GM12878 (cell line): ENCODE measurements around the gene LBHD1. TPM values are rescaled to one million over a fixed set of nuclear protein-coding genes. Genes with fewer than 3 reads are reported as not detected.

Source experiments
- ATAC-seq: fragments of 200-7000 bp; cut with Tn5 transposase; 3 replicates; pipeline ENCODE4 v1.9.1; 2020; ENCODE audit warnings: mild to moderate bottlenecking, moderate library complexity
- BruUV-seq: library from RNA; stranded (reverse); fragments of 400-500 nt; replicated peaks from 2 replicates; lab custom pipeline; 2021; lab: Mats Ljungman, UMichigan
- CTCF ChIA-PET: fragments of 300-600 bp; sonication (Branson Sonifier 250); formaldehyde crosslinking; extraction: SDS; loops from one replicate; lab custom pipeline; 2021; ENCODE audit warnings: inconsistent platforms; lab: Yijun Ruan, JAX
- POLR2A ChIA-PET: fragments of 350-600 bp; formaldehyde crosslinking; extraction: SDS; loops from one replicate; lab custom pipeline; 2021; ENCODE audit warnings: inconsistent platforms; lab: Charles Lee
- RAD21 ChIA-PET: fragments of 300-600 bp; sonication (Branson Sonifier 250); formaldehyde crosslinking; loops from one replicate; lab custom pipeline; 2023; ENCODE audit warnings: antibody characterized with exemption; ENCODE audit not compliant: unreplicated experiment; lab: Charles Lee
- SMC1A ChIA-PET: fragments of 300-600 bp; sonication (Branson Sonifier 250); formaldehyde crosslinking; loops from one replicate; lab custom pipeline; 2023; ENCODE audit not compliant: unreplicated experiment, uncharacterized antibody; lab: Charles Lee
- DNase-seq: peaks from one replicate; pipeline ENCODE4 v3.0.0-alpha.2; 2011; ENCODE audit warnings: low read depth, low spot score
- FAIRE-seq: peaks from 3 replicates; lab custom pipeline; 2011; peaks lifted over from hg19 to GRCh38; lab: Jason Lieb, UNC
- H2AFZ ChIP-seq: 2 replicates; pipeline ENCODE4 v1.6.0; 2011; ENCODE audit warnings: low read depth, low read length, control low read depth; ENCODE audit not compliant: control insufficient read depth
- H3K27ac ChIP-seq: 2 replicates; pipeline ENCODE4 v1.5.1; 2011; ENCODE audit warnings: control low read depth; ENCODE audit not compliant: control insufficient read depth, insufficient read depth
- H3K27me3 ChIP-seq, 2 experiments: replicated peaks in 1 of 2; 2 replicates each; pipeline versions ENCODE4 v1.6.0 to v1.6.1; 2011; ENCODE audit warnings: low read length in 1 of 2; ENCODE audit not compliant: control insufficient read depth in 2 of 2, insufficient read depth in 2 of 2
- H3K36me3 ChIP-seq, 2 experiments: 2 replicates each; pipeline ENCODE4 v1.5.1; 2011; ENCODE audit warnings: low read length in 1 of 2; ENCODE audit not compliant: control insufficient read depth in 2 of 2, insufficient read depth in 2 of 2
- H3K4me1 ChIP-seq: 2 replicates; pipeline ENCODE4 v1.6.1; 2011; ENCODE audit warnings: mild to moderate bottlenecking, low read length, moderate library complexity, mixed read lengths; ENCODE audit not compliant: control insufficient read depth, insufficient read depth
- H3K4me2 ChIP-seq: 2 replicates; pipeline ENCODE4 v1.6.0; 2011; ENCODE audit warnings: control low read depth; ENCODE audit not compliant: control insufficient read depth, insufficient read depth
- H3K4me3 ChIP-seq: fragments of 200-600 bp; sonication (generic); 2 replicates; pipeline ENCODE4 v1.5.1; 2016
- H3K79me2 ChIP-seq: 2 replicates; pipeline ENCODE4 v1.6.0; 2011; ENCODE audit warnings: low read length; ENCODE audit not compliant: control insufficient read depth, insufficient read depth
- H3K9ac ChIP-seq: 2 replicates; pipeline ENCODE4 v1.8.0; 2011; ENCODE audit warnings: low read length, control low read depth, mixed read lengths; ENCODE audit not compliant: control insufficient read depth, insufficient read depth
- H3K9me3 ChIP-seq: replicated peaks from 3 replicates; pipeline ENCODE4 v1.5.1; 2011; ENCODE audit warnings: mild to moderate bottlenecking, low read length; ENCODE audit not compliant: control insufficient read depth, insufficient read depth
- H4K20me1 ChIP-seq: 2 replicates; pipeline ENCODE4 v1.6.0; 2011; ENCODE audit not compliant: control insufficient read depth, insufficient read depth
- CHD1 ChIP-seq: IDR thresholded peaks from 2 replicates; pipeline ENCODE4 v1.6.1; 2012; ENCODE audit warnings: low read depth, low read length, improper control_type of control experiment
- FOXM1 ChIP-seq: IDR thresholded peaks from 2 replicates; pipeline ENCODE4 v1.6.1; 2012; ENCODE audit warnings: low read depth, mild to moderate bottlenecking, inconsistent platforms, low read length, moderate library complexity
- HSF1 ChIP-seq: fragments of 150-350 bp; IDR thresholded peaks from 2 replicates; pipeline ENCODE4 v1.6.1; 2014; ENCODE audit warnings: mild to moderate bottlenecking, low read depth, low read length
- MYC ChIP-seq: IDR thresholded peaks from 2 replicates; pipeline ENCODE4 v1.6.1; 2011; ENCODE audit warnings: mild to moderate bottlenecking, low read length, moderate library complexity, inconsistent platforms; ENCODE audit not compliant: insufficient read depth, insufficient replicate concordance, insufficient read length, severe bottlenecking
- NR2C2 ChIP-seq: IDR thresholded peaks from 2 replicates; pipeline ENCODE4 v1.6.1; 2011; ENCODE audit warnings: borderline replicate concordance, low read depth; ENCODE audit not compliant: control insufficient read depth, insufficient read length
- RFX5 ChIP-seq: IDR thresholded peaks from 2 replicates; pipeline ENCODE4 v1.6.1; 2011; ENCODE audit warnings: low read depth, low read length, improper control_type of control experiment
- SMAD5 ChIP-seq: IDR thresholded peaks from 2 replicates; pipeline ENCODE4 v1.6.1; 2016; ENCODE audit warnings: antibody characterized with exemption, low read depth
- SMARCA5 ChIP-seq: fragments of 450-650 bp; IDR thresholded peaks from 2 replicates; pipeline ENCODE4 v1.6.1; 2017; ENCODE audit warnings: mild to moderate bottlenecking
- WRNIP1 ChIP-seq: IDR thresholded peaks from 2 replicates; pipeline ENCODE4 v1.6.1; 2011; ENCODE audit warnings: low read depth, low read length, improper control_type of control experiment, borderline replicate concordance
- WGBS: methylation state at CpG from one replicate; pipeline ENCODE4 v1.1.6; 2016; ENCODE audit warnings: low lambda C conversion rate; ENCODE audit not compliant: insufficient replicate concordance, insufficient coverage; ENCODE audit errors: missing lambda C conversion rate; 5-methylcytosine and 5-hydroxymethylcytosine counted together
- in situ Hi-C: fragments of 300-500 bp; cut with MboI; formaldehyde crosslinking; loops from 9 replicates; pipeline ENCODE4 v1.14.3; 2018; ENCODE audit warnings: mixed read lengths
- intact Hi-C: fragments of 100-400 bp; cut with micrococcal nuclease; formaldehyde crosslinking; loops from one replicate; pipeline ENCODE4 v1.14.2; 2022; ENCODE audit not compliant: unreplicated experiment
- polyA plus RNA-seq, 11 experiments: library from polyadenylated mRNA; depleted of rRNA in 4 of 11; unstranded in 6 of 11; stranded (reverse) in 5 of 11; fragments of >200 nt; fragmentation: Nextera tagmentation in 4 of 11; fragmentation: Illumina TruSeq in 1 of 11; extraction: Ambion mirVana in 4 of 11; extraction: Trizol in 1 of 11; gene quantifications; 1 replicate in 1 of 11; 2 replicates in 10 of 11; pipeline versions ENCODE4 v1.2.1 to v1.2.3, GENCODE V29; 2011 to 2016; ENCODE audit warnings: inconsistent platforms in 2 of 11, missing spikeins in 2 of 11, low read depth in 1 of 11
- total RNA-seq, 4 experiments: library from RNA; depleted of rRNA in 3 of 4; stranded (reverse); fragments of >200 nt in 3 of 4; fragmentation: Illumina TruSeq in 1 of 4; extraction: Trizol in 1 of 4; gene quantifications; 2 replicates each; pipeline versions ENCODE4 v1.2.1 to v1.2.3, GENCODE V29; 2013 to 2021

LBHD1 gene
- total and polyA plus RNA-seq, 10 of the 15 experiments (the other 5 are each of a cell fraction or from before 2014, with no cell fraction given) = 0.79 to 12.0 (median 7.6) TPM

DNA sequence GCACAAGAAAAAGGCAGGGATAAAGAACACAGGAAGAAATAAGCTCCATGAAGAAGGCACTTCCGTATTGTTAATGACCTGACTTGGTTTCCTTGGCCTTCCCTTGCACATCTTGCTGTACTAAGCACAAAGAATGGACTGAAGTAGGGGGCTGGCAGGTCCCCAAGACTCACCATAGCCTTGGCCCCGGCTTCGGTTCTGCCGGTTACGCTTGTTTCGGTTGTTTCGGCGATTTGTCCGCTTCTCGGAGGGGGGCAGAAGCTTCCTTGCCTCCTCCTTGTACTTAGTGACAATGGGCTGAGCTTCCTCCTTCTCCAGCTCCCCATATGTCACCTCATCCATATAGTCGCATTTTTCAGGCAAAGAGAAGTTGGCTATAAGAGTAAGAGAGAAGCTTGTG, 44.7 kb upstream of the LBHD1 start:
- no peak overlapping the region for H3K4me3 ChIP-seq
- H3K27me3 ChIP-seq = no peaks in the 10 kb centered on the region
- over 99% methylated on average over 11 of the region's 11 CpGs for WGBS
- no peak for FAIRE-seq
- peaks cover 13% of the 10 kb centered on the region for H3K4me1 ChIP-seq
- H3K9ac ChIP-seq = no peak overlapping the region
- H4K20me1 ChIP-seq = no peaks in the 10 kb centered on the region; the same call in 1 of the 2 replicates
- in situ Hi-C loops = no loop called here
- H3K27ac ChIP-seq = no peak overlapping the region
- ATAC-seq = no peak
- POLR2A ChIA-PET = interaction anchor here (1.0 to 5.5 kb wide), 3 partner anchors 10 to 89 kb away, joined by 3 to 40 read pairs (median 3); partner anchors contain the start of genes HNRNPUL2, POLR2G and TTC9C
- no peaks in the 10 kb centered on the region for H3K9me3 ChIP-seq
- H3K79me2 ChIP-seq = peaks cover 11% of the 10 kb centered on the region
- RAD21 ChIA-PET = no interaction called here
- BruUV-seq = no TSS peak
- DNase-seq = no peak
- H3K4me2 ChIP-seq = no peak overlapping the region
- SMC1A ChIA-PET = no interaction called here
- CTCF ChIA-PET = interaction anchor here (1.0 to 1.2 kb wide), 2 partner anchors 15 to 36 kb away, joined by 3 read pairs; no protein-coding TSS in a partner anchor
- intact Hi-C loops = no loop called here
- TF ChIP-seq HSF1 = no peak
- no peak for TF ChIP-seq WRNIP1
- no peak for TF ChIP-seq CHD1
- TF ChIP-seq MYC = no peak
- TF ChIP-seq RFX5 = no peak
- no peak for TF ChIP-seq SMARCA5
- TF ChIP-seq FOXM1 = no peak
- TF ChIP-seq NR2C2 = no peak
- no peak for TF ChIP-seq SMAD5
- H2AFZ ChIP-seq = no peak overlapping the region
- peaks cover 29 to 59% of the 10 kb centered on the region in 2 experiments for H3K36me3 ChIP-seq
